ENCODE data around the gene BCO2.

- TF ChIP-seq, protein P1, sequence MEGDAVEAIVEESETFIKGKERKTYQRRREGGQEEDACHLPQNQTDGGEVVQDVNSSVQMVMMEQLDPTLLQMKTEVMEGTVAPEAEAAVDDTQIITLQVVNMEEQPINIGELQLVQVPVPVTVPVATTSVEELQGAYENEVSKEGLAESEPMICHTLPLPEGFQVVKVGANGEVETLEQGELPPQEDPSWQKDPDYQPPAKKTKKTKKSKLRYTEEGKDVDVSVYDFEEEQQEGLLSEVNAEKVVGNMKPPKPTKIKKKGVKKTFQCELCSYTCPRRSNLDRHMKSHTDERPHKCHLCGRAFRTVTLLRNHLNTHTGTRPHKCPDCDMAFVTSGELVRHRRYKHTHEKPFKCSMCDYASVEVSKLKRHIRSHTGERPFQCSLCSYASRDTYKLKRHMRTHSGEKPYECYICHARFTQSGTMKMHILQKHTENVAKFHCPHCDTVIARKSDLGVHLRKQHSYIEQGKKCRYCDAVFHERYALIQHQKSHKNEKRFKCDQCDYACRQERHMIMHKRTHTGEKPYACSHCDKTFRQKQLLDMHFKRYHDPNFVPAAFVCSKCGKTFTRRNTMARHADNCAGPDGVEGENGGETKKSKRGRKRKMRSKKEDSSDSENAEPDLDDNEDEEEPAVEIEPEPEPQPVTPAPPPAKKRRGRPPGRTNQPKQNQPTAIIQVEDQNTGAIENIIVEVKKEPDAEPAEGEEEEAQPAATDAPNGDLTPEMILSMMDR (IDR thresholded peaks at IDR 0.05; ENCODE audit: insufficient read depth, low read length) = no peak
- TF ChIP-seq GABPA (IDR thresholded peaks at IDR 0.05; ENCODE audit: low read depth) (no peak), POLR2AphosphoS5 (IDR thresholded peaks at IDR 0.05; ENCODE audit: low read depth) (no peak), REST (IDR thresholded peaks at IDR 0.05; ENCODE audit: insufficient replicate concordance, low read depth) (no peak)
Measured at GRCh38 chr11:112266410-112266778, 91.1 kb downstream of the BCO2 start.
